K562 (cell line): ENCODE data around the gene C8A. TPM values are rescaled to one million over a fixed set of nuclear protein-coding genes. Genes with fewer than 3 reads are reported as not detected.

Experiments
- ATAC-seq: fragments of 200-7000 bp; cut with Tn5 transposase; 3 replicates; pipeline ENCODE4 v1.9.1; 2020; ENCODE audit warnings: moderate library complexity
- BruUV-seq: library from RNA; stranded (reverse); fragments of 400-500 nt; replicated peaks from 2 replicates; lab custom pipeline; 2021; lab: Mats Ljungman, UMichigan
- CTCF ChIA-PET: fragments of 300-600 bp; formaldehyde crosslinking; extraction: SDS; loops from one replicate; lab custom pipeline; 2021; ENCODE audit warnings: low intra/inter-chr PET ratio; lab: Yijun Ruan, JAX
- POLR2A ChIA-PET: fragments of 300-600, 350-650 bp; sonication (Branson Sonifier 250); formaldehyde crosslinking; extraction: SDS; loops from one replicate; lab custom pipeline; 2021; ENCODE audit warnings: antibody characterized with exemption, inconsistent platforms; lab: Yijun Ruan, JAX
- DNase-seq, 4 experiments: peaks; one replicate each; pipeline versions ENCODE4 v3.0.0 to v3.0.0-alpha.2; 2011 to 2018; ENCODE audit warnings: low spot score in 3 of 4, mixed read lengths in 3 of 4; ENCODE audit errors: extremely low read depth in 1 of 4
- FAIRE-seq: peaks from 2 replicates; lab custom pipeline; 2011; peaks lifted over from hg19 to GRCh38; lab: Jason Lieb, UNC
- H2AFZ ChIP-seq: 2 replicates; pipeline ENCODE4 v1.6.0; 2011; ENCODE audit warnings: low read depth, low read length, control low read depth, inconsistent platforms
- H3K27ac ChIP-seq: fragments of 200-600 bp; 3 replicates; pipeline ENCODE4 v1.8.0; 2011; ENCODE audit warnings: low read depth, mild to moderate bottlenecking, control low read depth, inconsistent platforms, low read length, moderate library complexity, mixed read lengths; ENCODE audit errors: extremely low read depth
- H3K27me3 ChIP-seq, 2 experiments: fragments of 300-600 bp in 1 of 2; 2 replicates in 1 of 2; 3 replicates in 1 of 2; pipeline versions ENCODE4 v1.6.0 to v1.8.0; 2011; ENCODE audit warnings: inconsistent platforms in 2 of 2, low read length in 2 of 2, mild to moderate bottlenecking in 1 of 2, mixed read lengths in 1 of 2, moderate library complexity in 1 of 2; ENCODE audit not compliant: control insufficient read depth in 2 of 2, insufficient read depth in 2 of 2
- H3K36me3 ChIP-seq: fragments of 300-600 bp; 3 replicates; pipeline ENCODE4 v1.8.0; 2011; ENCODE audit warnings: mild to moderate bottlenecking, low read length, inconsistent platforms; ENCODE audit not compliant: control insufficient read depth, insufficient read depth
- H3K4me1 ChIP-seq, 2 experiments: fragments of 200-600 bp in 1 of 2; replicated peaks in 1 of 2; 2 replicates in 1 of 2; 3 replicates in 1 of 2; pipeline versions ENCODE4 v1.5.1 to v1.8.0; 2011; ENCODE audit warnings: inconsistent platforms in 2 of 2, low read length in 2 of 2, mild to moderate bottlenecking in 1 of 2, mixed read lengths in 1 of 2, moderate library complexity in 1 of 2; ENCODE audit not compliant: control insufficient read depth in 2 of 2, insufficient read depth in 2 of 2
- H3K4me2 ChIP-seq: 2 replicates; pipeline ENCODE4 v1.6.1; 2011; ENCODE audit warnings: low read length, control low read depth, inconsistent platforms, mixed read lengths; ENCODE audit not compliant: insufficient read depth
- H3K4me3 ChIP-seq: fragments of 200-600 bp; sonication (generic), shearing (Covaris generic); 2 replicates; pipeline ENCODE4 v1.5.1; 2016; ENCODE audit warnings: control low read depth, inconsistent platforms
- H3K79me2 ChIP-seq: fragments of 200-600 bp; 3 replicates; pipeline ENCODE4 v1.8.0; 2011; ENCODE audit warnings: low read length, inconsistent platforms; ENCODE audit not compliant: control insufficient read depth, insufficient read depth
- H3K9ac ChIP-seq, 2 experiments: 2 replicates each; pipeline versions ENCODE4 v1.6.0 to v1.6.1; 2011; ENCODE audit warnings: low read depth in 2 of 2, low read length in 2 of 2, control low read depth in 1 of 2, inconsistent platforms in 1 of 2, mild to moderate bottlenecking in 1 of 2, mixed read lengths in 1 of 2; ENCODE audit not compliant: insufficient read depth in 1 of 2
- H3K9me1 ChIP-seq: one replicate; pipeline ENCODE4 v1.6.0; 2011; ENCODE audit warnings: inconsistent platforms, mild to moderate bottlenecking, low read length, moderate library complexity; ENCODE audit not compliant: control insufficient read depth, insufficient read depth
- H3K9me3 ChIP-seq: replicated peaks from 2 replicates; pipeline ENCODE4 v1.5.1; 2011; ENCODE audit warnings: low read depth, low read length, inconsistent platforms; ENCODE audit not compliant: control insufficient read depth, insufficient read depth
- H4K20me1 ChIP-seq: replicated peaks from 2 replicates; pipeline ENCODE4 v1.6.1; 2011; ENCODE audit warnings: low read length, inconsistent platforms, mixed read lengths; ENCODE audit not compliant: control insufficient read depth, insufficient read depth
- CHD4 ChIP-seq: fragments of 200-600 bp; sonication (generic); IDR thresholded peaks from 3 replicates; pipeline ENCODE4 v1.6.1; 2012; ENCODE audit warnings: low read depth, mild to moderate bottlenecking, mixed read lengths, low read length, inconsistent platforms; ENCODE audit not compliant: insufficient read depth, insufficient replicate concordance, poor library complexity, severe bottlenecking
- EP300 ChIP-seq: IDR thresholded peaks from 2 replicates; pipeline ENCODE4 v1.6.1; 2012; ENCODE audit warnings: low read length, improper control_type of control experiment
- GTF2A2 ChIP-seq: IDR thresholded peaks from 2 replicates; pipeline ENCODE4 v1.6.1; 2016; ENCODE audit warnings: mild to moderate bottlenecking, missing genetic modification characterization, missing compliant biosample characterization
- MXI1 ChIP-seq: IDR thresholded peaks from 2 replicates; pipeline ENCODE4 v1.6.1; 2011; ENCODE audit warnings: low read depth, mild to moderate bottlenecking, improper control_type of control experiment, low read length
- MYC ChIP-seq, 2 experiments: fragments of 250-450 bp in 1 of 2; sonication (Bioruptor Pico) in 1 of 2; IDR thresholded peaks; 2 replicates each; pipeline versions ENCODE4 v1.5.1 to v1.6.1; 2012 to 2021; ENCODE audit warnings: low read depth in 2 of 2, borderline replicate concordance in 1 of 2, improper control_type of control experiment in 1 of 2, low read length in 1 of 2, mild to moderate bottlenecking in 1 of 2, moderate library complexity in 1 of 2
- SPI1 ChIP-seq: IDR thresholded peaks from 2 replicates; pipeline ENCODE4 v1.6.1; 2011; ENCODE audit warnings: low read depth, low read length, control low read depth, borderline replicate concordance
- ZNF561 ChIP-seq: fragments of 450-650 bp; formaldehyde crosslinking; conservative IDR thresholded peaks from 2 replicates; pipeline ENCODE4 v1.4.0; 2020; ENCODE audit warnings: mild to moderate bottlenecking, moderate library complexity
- WGBS: fragments of 100-300 bp; shearing (Covaris generic); methylation state at CpG from one replicate; pipeline ENCODE4 v1.1.6; 2016; ENCODE audit warnings: low coverage, mixed read lengths; ENCODE audit not compliant: insufficient coverage; ENCODE audit errors: missing lambda C conversion rate; 5-methylcytosine and 5-hydroxymethylcytosine counted together
- in situ Hi-C: fragments of 300-500 bp; cut with MboI; formaldehyde crosslinking; loops from 4 replicates; pipeline ENCODE4 v1.15.0; 2018; ENCODE audit warnings: inconsistent platforms, mixed read lengths
- intact Hi-C: fragments of 100-400 bp; cut with micrococcal nuclease; formaldehyde crosslinking; loops from 2 replicates; pipeline ENCODE4 v1.14.2; 2022
- polyA plus RNA-seq, 8 experiments: library from polyadenylated mRNA; depleted of rRNA in 4 of 8; stranded (reverse) in 5 of 8; unstranded in 3 of 8; fragments of >200 nt; fragmentation: Nextera tagmentation in 2 of 8; fragmentation: Illumina TruSeq in 1 of 8; extraction: Ambion mirVana in 2 of 8; extraction: Trizol in 1 of 8; gene quantifications; 2 replicates each; pipeline versions ENCODE4 v1.2.1 to v1.2.3, GENCODE V29; 2011 to 2014; ENCODE audit warnings: inconsistent platforms in 1 of 8, missing spikeins in 1 of 8
- total RNA-seq, 7 experiments: library from RNA; depleted of rRNA in 6 of 7; stranded (reverse); fragments of >200 nt in 6 of 7; fragmentation: Illumina TruSeq in 2 of 7; extraction: Trizol in 2 of 7; gene quantifications; 2 replicates each; pipeline versions ENCODE4 v1.2.1 to v1.2.3, GENCODE V29; 2011 to 2021; ENCODE audit warnings: low replicate concordance in 1 of 7
- TF ChIP-seq, protein P1 (sequence below): fragments of 200-800 bp; sonication (Bioruptor generic); IDR thresholded peaks from 2 replicates; pipeline ENCODE4 v1.6.1; 2016; ENCODE audit warnings: missing genetic modification characterization, missing compliant biosample characterization
- TF ChIP-seq, protein P2 (sequence below): fragments of 450-650 bp; IDR thresholded peaks from 2 replicates; pipeline ENCODE4 v1.6.1; 2014; ENCODE audit warnings: low read depth, mild to moderate bottlenecking, moderate library complexity, borderline replicate concordance
- TF ChIP-seq, protein P3 (sequence below): fragments of 250-450 bp; sonication (Bioruptor Pico); IDR thresholded peaks from 2 replicates; pipeline ENCODE4 v1.8.0; 2021; ENCODE audit warnings: borderline replicate concordance, mild to moderate bottlenecking, moderate library complexity; ENCODE audit not compliant: poor library complexity, severe bottlenecking

C8A gene
- total and polyA plus RNA-seq, 9 of the 15 experiments (the other 6 are each of a cell fraction or from before 2014, with no cell fraction given): 0.09 TPM; not detected in 8

DNA sequence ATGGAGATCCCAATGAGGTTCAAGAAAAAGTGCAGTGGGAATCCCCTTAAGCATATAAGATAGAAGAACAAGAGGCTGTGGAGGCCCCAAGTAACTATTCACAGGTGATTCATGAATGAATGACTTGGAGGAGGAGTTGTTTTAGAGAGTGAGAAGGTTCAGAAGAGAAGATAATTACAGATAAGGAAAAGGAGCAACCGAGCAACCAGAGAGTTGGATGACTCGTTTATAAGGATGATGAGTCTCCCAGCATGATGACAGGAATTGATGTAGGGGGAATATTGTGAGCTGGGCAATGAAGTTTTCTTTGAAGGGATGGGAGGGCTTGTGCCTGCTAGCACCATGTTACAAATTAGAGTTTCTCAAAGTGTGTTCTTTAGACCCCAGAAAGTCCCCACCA lies 9.8 kb downstream of the C8A start (continued):
- TF ChIP-seq, protein P1, sequence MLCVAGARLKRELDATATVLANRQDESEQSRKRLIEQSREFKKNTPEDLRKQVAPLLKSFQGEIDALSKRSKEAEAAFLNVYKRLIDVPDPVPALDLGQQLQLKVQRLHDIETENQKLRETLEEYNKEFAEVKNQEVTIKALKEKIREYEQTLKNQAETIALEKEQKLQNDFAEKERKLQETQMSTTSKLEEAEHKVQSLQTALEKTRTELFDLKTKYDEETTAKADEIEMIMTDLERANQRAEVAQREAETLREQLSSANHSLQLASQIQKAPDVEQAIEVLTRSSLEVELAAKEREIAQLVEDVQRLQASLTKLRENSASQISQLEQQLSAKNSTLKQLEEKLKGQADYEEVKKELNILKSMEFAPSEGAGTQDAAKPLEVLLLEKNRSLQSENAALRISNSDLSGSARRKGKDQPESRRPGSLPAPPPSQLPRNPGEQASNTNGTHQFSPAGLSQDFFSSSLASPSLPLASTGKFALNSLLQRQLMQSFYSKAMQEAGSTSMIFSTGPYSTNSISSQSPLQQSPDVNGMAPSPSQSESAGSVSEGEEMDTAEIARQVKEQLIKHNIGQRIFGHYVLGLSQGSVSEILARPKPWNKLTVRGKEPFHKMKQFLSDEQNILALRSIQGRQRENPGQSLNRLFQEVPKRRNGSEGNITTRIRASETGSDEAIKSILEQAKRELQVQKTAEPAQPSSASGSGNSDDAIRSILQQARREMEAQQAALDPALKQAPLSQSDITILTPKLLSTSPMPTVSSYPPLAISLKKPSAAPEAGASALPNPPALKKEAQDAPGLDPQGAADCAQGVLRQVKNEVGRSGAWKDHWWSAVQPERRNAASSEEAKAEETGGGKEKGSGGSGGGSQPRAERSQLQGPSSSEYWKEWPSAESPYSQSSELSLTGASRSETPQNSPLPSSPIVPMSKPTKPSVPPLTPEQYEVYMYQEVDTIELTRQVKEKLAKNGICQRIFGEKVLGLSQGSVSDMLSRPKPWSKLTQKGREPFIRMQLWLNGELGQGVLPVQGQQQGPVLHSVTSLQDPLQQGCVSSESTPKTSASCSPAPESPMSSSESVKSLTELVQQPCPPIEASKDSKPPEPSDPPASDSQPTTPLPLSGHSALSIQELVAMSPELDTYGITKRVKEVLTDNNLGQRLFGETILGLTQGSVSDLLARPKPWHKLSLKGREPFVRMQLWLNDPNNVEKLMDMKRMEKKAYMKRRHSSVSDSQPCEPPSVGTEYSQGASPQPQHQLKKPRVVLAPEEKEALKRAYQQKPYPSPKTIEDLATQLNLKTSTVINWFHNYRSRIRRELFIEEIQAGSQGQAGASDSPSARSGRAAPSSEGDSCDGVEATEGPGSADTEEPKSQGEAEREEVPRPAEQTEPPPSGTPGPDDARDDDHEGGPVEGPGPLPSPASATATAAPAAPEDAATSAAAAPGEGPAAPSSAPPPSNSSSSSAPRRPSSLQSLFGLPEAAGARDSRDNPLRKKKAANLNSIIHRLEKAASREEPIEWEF (CRISPR knock-in tag): no peak
- TF ChIP-seq MXI1: no peak
- TF ChIP-seq GTF2A2 (tag): no peak
- TF ChIP-seq, all 486 proteins: peak for 0

DNA sequence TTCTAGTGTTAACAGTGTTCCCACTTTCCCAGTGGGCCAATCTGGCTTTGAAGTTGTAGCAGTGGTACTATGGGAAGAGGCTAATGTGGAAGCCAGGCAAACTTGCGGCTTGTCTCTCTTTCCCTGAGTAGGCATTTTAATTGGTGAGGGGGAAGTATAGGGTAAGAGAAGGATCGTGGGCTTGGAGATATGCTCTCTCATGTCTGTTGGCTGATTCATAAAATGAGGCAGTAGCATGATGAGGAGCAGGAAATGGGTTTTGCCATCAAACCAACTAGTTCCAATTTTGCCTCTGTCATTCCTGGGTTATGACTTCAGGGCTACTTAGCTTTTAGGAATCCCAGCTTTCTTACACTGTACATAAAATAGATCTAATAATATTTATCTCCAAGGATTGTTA lies 12.1 kb downstream of the C8A start:
- 14% methylated on average over 2 of the region's 2 CpGs for WGBS
- Histone ChIP-seq H3K9ac (no peak overlapping the region), H3K27ac (no peak overlapping the region), H3K9me3 (no peaks in the 10 kb centered on the region), H3K36me3 (no peaks in the 10 kb centered on the region), H2AFZ (no peak overlapping the region), H3K27me3 (no peaks in the 10 kb centered on the region; a peak in 1 of 5 replicates), H3K9me1 (no peaks in the 10 kb centered on the region), H3K4me2 (no peak overlapping the region), H3K4me1 (no peaks in the 10 kb centered on the region), H4K20me1 (no peaks in the 10 kb centered on the region), H3K4me3 (no peak overlapping the region), H3K79me2 (no peaks in the 10 kb centered on the region)
- in situ Hi-C loops: no loop called here
- FAIRE-seq: no peak
- intact Hi-C loops: no loop called here
- ATAC-seq: no peak
- ChIA-PET POLR2A (no interaction called here), CTCF (no interaction called here)
- no TSS peak for BruUV-seq
- no peak for DNase-seq
- TF ChIP-seq, protein P2, sequence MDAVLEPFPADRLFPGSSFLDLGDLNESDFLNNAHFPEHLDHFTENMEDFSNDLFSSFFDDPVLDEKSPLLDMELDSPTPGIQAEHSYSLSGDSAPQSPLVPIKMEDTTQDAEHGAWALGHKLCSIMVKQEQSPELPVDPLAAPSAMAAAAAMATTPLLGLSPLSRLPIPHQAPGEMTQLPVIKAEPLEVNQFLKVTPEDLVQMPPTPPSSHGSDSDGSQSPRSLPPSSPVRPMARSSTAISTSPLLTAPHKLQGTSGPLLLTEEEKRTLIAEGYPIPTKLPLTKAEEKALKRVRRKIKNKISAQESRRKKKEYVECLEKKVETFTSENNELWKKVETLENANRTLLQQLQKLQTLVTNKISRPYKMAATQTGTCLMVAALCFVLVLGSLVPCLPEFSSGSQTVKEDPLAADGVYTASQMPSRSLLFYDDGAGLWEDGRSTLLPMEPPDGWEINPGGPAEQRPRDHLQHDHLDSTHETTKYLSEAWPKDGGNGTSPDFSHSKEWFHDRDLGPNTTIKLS: no peak
- TF ChIP-seq EP300: no peak
- no peak for TF ChIP-seq ZNF561 (CRISPR knock-in tag)
- no peak for TF ChIP-seq SPI1
- no peak for TF ChIP-seq CHD4
- TF ChIP-seq, protein P3, sequence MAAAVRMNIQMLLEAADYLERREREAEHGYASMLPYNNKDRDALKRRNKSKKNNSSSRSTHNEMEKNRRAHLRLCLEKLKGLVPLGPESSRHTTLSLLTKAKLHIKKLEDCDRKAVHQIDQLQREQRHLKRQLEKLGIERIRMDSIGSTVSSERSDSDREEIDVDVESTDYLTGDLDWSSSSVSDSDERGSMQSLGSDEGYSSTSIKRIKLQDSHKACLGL (CRISPR knock-in tag): no peak
- no peak for TF ChIP-seq MYC (IDR thresholded peaks at IDR 0.05; ENCODE audit: low read depth, low read length)
- no peak for TF ChIP-seq MYC (CRISPR knock-in tag; IDR thresholded peaks at IDR 0.05; ENCODE audit: borderline replicate concordance, low read depth)
